Loucy (cell line): ENCODE results near the gene HRH3.

ENCODE experiments used
- EZH2phosphoT487 ChIP-seq: fragments of 200-600 bp; IDR thresholded peaks from 2 replicates; pipeline ENCODE4 v1.6.1; 2018; ENCODE audit warnings: antibody characterized with exemption, mild to moderate bottlenecking, moderate library complexity, borderline replicate concordance
- TF ChIP-seq, protein P1 (sequence below): fragments of 200-600 bp; sonication (generic); conservative IDR thresholded peaks from 2 replicates; pipeline ENCODE4 v1.5.1; 2014; ENCODE audit warnings: mild to moderate bottlenecking, antibody characterized with exemption, low read length

DNA sequence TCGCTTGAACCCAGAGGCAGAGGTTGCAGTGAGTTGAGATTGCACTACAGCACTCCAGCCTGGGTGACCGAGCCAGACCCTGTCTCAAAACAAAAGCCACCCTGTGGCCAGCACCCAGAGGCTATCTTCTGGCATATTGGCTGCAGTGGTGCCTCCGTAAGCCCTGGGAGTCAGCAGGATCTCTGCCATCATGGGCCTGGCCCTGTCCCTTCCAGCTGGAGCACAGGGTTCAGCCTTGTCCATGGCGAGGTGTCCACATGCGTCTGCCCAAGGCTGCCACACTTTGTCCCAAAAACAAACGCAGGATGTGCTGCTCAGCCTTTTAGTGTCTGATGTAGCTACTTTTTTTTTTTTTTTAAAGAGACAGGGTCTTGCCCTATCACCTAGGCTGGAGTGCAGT lies 52.6 kb downstream of the HRH3 start:
- TF ChIP-seq, protein P1, sequence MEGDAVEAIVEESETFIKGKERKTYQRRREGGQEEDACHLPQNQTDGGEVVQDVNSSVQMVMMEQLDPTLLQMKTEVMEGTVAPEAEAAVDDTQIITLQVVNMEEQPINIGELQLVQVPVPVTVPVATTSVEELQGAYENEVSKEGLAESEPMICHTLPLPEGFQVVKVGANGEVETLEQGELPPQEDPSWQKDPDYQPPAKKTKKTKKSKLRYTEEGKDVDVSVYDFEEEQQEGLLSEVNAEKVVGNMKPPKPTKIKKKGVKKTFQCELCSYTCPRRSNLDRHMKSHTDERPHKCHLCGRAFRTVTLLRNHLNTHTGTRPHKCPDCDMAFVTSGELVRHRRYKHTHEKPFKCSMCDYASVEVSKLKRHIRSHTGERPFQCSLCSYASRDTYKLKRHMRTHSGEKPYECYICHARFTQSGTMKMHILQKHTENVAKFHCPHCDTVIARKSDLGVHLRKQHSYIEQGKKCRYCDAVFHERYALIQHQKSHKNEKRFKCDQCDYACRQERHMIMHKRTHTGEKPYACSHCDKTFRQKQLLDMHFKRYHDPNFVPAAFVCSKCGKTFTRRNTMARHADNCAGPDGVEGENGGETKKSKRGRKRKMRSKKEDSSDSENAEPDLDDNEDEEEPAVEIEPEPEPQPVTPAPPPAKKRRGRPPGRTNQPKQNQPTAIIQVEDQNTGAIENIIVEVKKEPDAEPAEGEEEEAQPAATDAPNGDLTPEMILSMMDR, result no peak
- no peak for TF ChIP-seq EZH2phosphoT487
